ENCODE results near the gene DSCAML1.
A peak's percentile ranks its signal among the peaks of the same experiment; 100 is the strongest.

DSCAML1 gene

GRCh38 chr11:117796872-117797529 lies at the start of gene DSCAML1:
DSCAML1 (minus strand) TSS chr11:117797216; CDS start chr11:117797079, 137 bp downstream.
- H3K27ac ChIP-seq, result peak within 1 kb of the TSS; percentile 23; the same call in 1 of the 2 replicates

GRCh38 chr11:117843666-117844484 lies 46.9 kb upstream of the DSCAML1 start:
- no peak overlapping the region for H3K27ac ChIP-seq
- TF ChIP-seq CTCF (conservative IDR thresholded peaks at IDR 0.05), result peak; percentile 99

More at GRCh38 chr11:117796872-117797529, at the start of gene DSCAML1:
- TF ChIP-seq CTCF (conservative IDR thresholded peaks at IDR 0.05), result no peak

GRCh38 chr11:117842131-117842941 lies 45.3 kb upstream of the DSCAML1 start:
- no peak overlapping the region for H3K27ac ChIP-seq
- TF ChIP-seq CTCF (conservative IDR thresholded peaks at IDR 0.05), result no peak

DNA sequence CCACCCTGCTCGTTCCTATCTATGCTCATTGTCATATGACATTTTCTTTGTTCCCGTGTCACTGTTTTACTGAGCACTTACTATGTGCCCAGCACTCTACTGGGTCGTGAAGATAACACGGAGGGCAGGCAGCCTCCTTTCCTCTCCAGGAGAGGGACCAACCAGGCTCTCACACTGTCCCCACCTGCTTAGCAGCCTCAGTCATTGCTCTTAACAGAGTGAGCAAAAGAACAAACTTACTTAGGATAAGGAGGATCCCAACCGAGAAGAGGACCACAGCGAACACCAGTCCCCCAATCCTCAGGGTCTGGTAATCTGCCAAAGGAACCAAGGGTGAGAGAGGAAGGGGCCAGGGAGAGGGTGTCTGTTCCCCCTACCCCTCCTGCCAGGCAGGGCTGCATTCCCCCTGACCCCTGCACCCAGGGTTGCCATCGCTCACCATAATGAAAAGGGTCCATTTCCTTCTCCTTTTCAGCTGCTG lies 44.6 kb upstream of the DSCAML1 start:
- TF ChIP-seq CTCF (conservative IDR thresholded peaks at IDR 0.05), result no peak
- H3K27ac ChIP-seq, result no peak overlapping the region

GRCh38 chr11:117840881-117841550 lies 44.0 kb upstream of the DSCAML1 start:
- no peak overlapping the region for H3K27ac ChIP-seq
- no peak for TF ChIP-seq CTCF (conservative IDR thresholded peaks at IDR 0.05)

- no peak overlapping the region for H3K27ac ChIP-seq
- TF ChIP-seq CTCF (conservative IDR thresholded peaks at IDR 0.05), result no peak
These were observed 43.2 kb upstream of the DSCAML1 start for GRCh38 chr11:117839936-117840813.

All from VCaP (cell line).